Central memory CD8-positive, alpha-beta T cell (primary cell): ENCODE measurements around the gene S100A11.

ENCODE experiments used
- ATAC-seq: fragments of 150-1000 bp; cut with Tn5 transposase; replicated peaks from 2 replicates; pipeline ENCODE4 v1.10.0; 2022; ENCODE audit warnings: mild to moderate bottlenecking, moderate FRiP score, moderate number of reproducible peaks; ENCODE audit not compliant: poor library complexity, severe bottlenecking; ENCODE audit errors: extremely low read depth
- DNase-seq, 2 donors: peaks; one replicate each; pipeline ENCODE4 v3.0.0; 2021; ENCODE audit warnings: low spot score in 2 of 2
- H3K27ac Mint-ChIP-seq: one replicate; pipeline ENCODE4 v1.8.0; 2022; ENCODE audit warnings: low read depth, mild to moderate bottlenecking, moderate library complexity, mixed read lengths
- H3K27me3 Mint-ChIP-seq: one replicate; pipeline ENCODE4 v1.8.0; 2022; ENCODE audit warnings: mixed read lengths
- H3K36me3 Mint-ChIP-seq: one replicate; pipeline ENCODE4 v1.8.0; 2022; ENCODE audit warnings: mild to moderate bottlenecking, moderate library complexity, mixed read lengths; ENCODE audit not compliant: insufficient read depth
- H3K4me1 Mint-ChIP-seq: one replicate; pipeline ENCODE4 v1.8.0; 2022; ENCODE audit warnings: mixed read lengths
- H3K4me3 Mint-ChIP-seq: one replicate; pipeline ENCODE4 v1.8.0; 2022; ENCODE audit warnings: mild to moderate bottlenecking, moderate library complexity, mixed read lengths
- H3K9me3 Mint-ChIP-seq: one replicate; pipeline ENCODE4 v1.8.0; 2022; ENCODE audit warnings: mixed read lengths

The S100A11 gene

DNA sequence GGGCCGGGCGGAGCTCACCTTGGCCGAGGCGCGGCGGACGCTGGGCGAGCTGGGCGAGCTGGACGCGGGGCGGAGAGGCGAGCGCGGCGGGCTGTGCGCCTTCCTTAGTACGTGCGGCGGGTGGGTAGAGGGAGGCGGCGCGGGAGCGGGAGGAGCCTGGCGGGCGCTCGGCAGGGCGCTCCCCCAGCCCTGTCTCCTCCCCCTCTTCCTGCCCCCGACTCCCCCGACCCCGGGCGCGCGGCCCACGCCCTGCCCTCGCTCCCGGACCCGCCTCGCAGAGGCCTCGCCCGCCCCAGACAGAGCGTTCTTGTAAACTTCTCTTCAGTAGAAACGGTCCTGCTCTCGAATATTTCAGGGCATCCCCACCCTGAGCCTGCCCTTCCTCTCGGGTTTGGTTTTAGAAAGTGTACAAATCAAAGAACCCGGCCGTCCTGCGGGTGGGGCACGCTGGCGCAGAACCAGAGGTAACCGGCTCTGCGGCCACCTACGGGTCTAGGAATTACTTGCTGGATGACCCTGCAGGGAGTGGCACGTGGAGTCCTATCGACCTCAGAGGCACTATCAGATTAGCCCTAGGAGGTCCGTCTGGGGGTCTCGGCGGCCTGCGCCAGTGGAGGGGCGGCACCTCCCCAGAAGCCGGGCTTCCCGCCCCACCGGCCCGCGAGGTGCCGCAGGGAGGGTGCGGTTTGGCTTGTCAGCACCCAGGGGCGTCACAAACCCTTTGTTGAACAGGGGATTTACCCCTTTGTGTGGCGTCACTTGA lies 42.9 kb downstream of the S100A11 start, which contains the start of gene S100A10:
Gene S100A10 (minus strand): TSS at position 126 of the 763 bp plus-strand sequence. CDS start 7,629 bp downstream, outside the sequence.
- Mint-ChIP-seq H3K36me3 (peaks cover 22% of the 10 kb centered on the region), H3K4me1 (peaks cover 55% of the 10 kb centered on the region), H3K27ac (peak within 1 kb of the TSS; percentile 97), H3K4me3 (peak within 1 kb of the TSS; percentile 98), H3K27me3 (no peaks in the 10 kb centered on the region), H3K9me3 (no peaks in the 10 kb centered on the region)
- ATAC-seq (peak; percentile 85), DNase-seq (peak; percentile 56 to 78)

DNA sequence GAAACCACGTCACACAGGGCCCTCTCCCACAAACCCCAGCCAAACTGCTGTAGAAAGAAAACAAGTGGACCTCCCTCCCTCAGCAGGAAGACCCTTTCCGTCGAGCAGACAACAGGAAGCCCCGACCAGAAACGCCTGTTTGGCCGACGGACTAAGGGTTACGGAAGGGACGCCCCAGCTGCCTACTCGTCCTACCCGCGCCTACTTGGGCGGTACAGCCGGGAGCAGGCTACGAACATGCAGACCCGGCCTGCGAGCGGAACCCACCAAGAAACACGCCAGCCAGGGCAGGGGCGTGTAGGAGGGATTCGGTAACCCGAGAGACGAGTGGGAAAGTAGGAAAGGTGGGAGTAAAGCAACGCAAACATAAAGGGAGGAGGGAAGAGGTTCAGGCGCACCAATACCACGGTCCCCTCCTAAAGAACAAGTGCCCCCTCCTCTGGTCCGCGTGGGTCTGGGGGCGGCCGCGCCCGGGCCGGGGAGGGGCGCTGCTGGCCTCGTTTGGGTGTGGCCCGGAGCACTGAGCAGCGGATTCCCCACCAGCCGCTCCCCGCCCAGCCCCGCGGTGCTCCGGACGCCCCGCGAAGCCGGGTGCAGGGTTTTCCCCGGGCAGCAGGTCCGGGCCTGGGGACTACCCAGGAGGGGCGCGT lies 43.6 kb downstream of the S100A11 start:
- Mint-ChIP-seq H3K4me3 (peak overlapping the region; percentile 98), H3K9me3 (no peaks in the 10 kb centered on the region), H3K36me3 (peaks cover 22% of the 10 kb centered on the region), H3K27ac (peak overlapping the region; percentile 97), H3K27me3 (no peaks in the 10 kb centered on the region), H3K4me1 (peaks cover 62% of the 10 kb centered on the region)
- peak; percentile 25 to 26 for DNase-seq
- ATAC-seq = peak; percentile 29

DNA sequence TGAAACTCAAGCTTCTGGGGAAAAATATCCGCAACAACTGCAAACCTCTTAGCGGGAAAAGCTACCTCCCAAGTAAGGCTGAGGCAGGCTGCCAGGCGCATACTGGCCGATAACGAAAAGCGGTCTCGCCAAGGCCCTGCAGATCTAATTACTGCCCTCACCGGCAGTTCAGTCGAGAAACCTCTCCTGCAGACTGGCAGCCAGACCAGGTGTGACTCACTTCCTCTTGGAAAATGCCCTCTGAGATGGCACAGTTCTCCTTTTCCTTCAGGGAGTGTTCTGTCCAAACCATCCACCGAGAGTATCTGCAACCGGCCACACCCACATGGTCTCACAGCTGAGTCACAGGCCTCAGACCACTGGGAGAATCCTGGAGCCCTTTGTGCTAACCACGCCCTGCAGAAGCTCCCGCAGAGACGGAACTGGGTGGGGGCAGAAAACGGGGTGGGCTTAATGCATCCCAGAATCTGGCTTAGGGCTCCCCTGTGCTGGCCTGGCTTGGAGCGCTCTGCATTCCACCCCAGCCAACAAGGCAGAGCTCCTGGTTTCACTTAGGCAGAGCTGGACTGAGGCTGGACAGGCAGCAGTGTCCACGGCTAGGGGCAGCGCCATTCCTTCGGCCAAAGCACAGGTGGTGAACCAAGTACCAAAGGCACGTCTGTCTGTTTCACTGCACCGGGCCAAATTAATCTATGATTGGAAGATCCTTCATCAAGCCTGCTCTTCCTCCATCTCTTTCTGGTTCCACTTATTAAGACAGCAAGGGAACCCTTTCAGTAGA lies 44.3 kb downstream of the S100A11 start:
- Mint-ChIP-seq H3K4me3 (peak overlapping the region; percentile 98), H3K9me3 (no peaks in the 10 kb centered on the region), H3K36me3 (peaks cover 25% of the 10 kb centered on the region), H3K27me3 (no peaks in the 10 kb centered on the region), H3K27ac (peak overlapping the region; percentile 97), H3K4me1 (peaks cover 68% of the 10 kb centered on the region)
- ATAC-seq = no peak
- no peak for DNase-seq

DNA sequence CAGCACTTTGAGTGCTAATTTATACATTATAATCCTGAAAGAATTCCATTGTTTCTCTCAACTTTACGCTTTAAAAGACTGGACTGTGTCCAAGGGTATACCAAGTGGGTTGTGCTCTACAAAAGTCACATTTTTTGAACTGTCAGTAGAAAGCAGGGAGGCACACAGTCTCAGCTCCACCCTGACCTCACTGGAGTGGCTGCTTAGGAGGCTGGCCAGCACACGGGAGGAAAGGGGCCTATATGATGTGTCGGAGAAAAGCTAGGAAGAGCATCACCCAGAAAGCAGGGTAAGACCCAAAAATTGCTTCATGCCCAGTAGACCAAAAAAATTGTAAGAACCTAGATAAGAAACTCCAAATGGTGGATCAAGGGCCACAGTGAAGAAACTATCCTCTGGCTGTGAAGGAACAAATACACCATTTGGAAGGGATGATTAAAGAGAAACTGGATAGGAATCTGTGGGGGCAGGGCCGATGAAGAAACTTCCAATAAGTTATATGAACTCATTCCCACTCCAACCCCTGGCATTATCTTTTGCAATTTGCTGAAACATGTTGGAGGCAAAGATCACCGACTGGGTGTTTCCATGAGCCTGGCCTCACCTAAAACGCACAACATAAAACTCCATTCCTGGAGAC lies 45.0 kb downstream of the S100A11 start:
- Mint-ChIP-seq H3K9me3 (no peaks in the 10 kb centered on the region), H3K4me1 (peaks cover 68% of the 10 kb centered on the region), H3K4me3 (peak overlapping the region; percentile 98), H3K27me3 (no peaks in the 10 kb centered on the region), H3K27ac (peak overlapping the region; percentile 83), H3K36me3 (peaks cover 29% of the 10 kb centered on the region)
- no peak for DNase-seq
- no peak for ATAC-seq

DNA sequence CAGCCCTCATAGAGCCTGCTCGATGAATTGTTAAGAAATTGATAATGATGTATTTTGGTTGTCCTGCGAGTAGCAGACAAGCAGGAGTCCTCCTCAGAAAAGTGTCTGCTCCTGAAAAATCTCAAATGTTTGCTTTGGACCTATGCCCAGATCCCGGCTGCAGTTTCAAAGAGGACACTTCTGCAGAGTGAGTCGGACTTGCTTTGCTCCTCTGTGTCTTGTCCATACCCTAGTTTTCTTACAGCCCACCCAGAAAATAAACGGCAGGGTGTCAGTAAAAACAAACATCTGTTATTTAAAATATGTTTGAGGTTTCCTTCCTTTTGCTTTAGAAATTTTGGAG lies 46.0 kb downstream of the S100A11 start:
- H3K9me3 Mint-ChIP-seq = no peaks in the 10 kb centered on the region
- no peak overlapping the region for H3K27ac Mint-ChIP-seq
- peaks cover 32% of the 10 kb centered on the region for H3K36me3 Mint-ChIP-seq
- peaks cover 74% of the 10 kb centered on the region for H3K4me1 Mint-ChIP-seq
- DNase-seq = no peak
- ATAC-seq = no peak
- peak overlapping the region; percentile 98 for H3K4me3 Mint-ChIP-seq
- no peaks in the 10 kb centered on the region for H3K27me3 Mint-ChIP-seq

DNA sequence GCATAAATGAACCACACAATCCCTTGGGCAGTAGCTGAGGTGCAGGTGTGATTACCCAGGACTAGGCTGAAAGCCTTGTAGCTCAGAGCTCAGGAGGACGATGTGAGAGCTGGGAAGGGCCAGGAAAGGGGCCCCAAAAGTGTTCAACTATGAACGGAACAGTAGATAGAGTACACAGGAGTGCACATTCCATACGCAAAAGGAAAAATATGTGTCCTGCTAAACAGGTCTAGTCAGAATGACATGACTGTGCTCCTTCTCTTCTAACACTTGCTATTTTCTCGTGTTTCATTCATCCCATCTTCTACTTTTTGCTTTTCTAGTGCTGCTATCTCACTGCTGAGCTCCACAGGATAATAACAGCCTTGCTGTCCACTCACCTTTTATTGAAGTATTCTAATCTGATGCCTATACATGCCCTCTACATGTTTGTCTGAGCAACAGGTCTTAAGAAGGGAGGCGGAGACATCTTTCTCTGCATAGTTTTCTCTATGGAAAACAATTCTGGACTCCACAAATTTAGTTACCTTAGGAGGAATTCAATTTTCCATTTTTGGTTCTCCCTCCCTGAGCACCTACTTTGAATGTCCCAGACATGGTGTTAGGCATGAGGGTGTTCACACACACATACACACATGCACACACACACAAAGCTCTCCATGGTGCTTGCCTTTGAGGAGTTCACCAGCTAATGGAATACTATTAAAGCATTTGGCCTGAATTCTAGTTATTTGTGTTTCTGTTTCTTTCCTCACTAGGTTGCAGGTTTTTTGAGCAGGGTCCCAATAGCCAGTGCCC lies 46.5 kb downstream of the S100A11 start:
- peak overlapping the region; percentile 73 for H3K27ac Mint-ChIP-seq
- peaks cover 34% of the 10 kb centered on the region for H3K36me3 Mint-ChIP-seq
- DNase-seq (no peak), ATAC-seq (no peak)
- no peaks in the 10 kb centered on the region for H3K9me3 Mint-ChIP-seq
- H3K27me3 Mint-ChIP-seq = no peaks in the 10 kb centered on the region
- peak overlapping the region; percentile 44 for H3K4me3 Mint-ChIP-seq
- H3K4me1 Mint-ChIP-seq = peaks cover 77% of the 10 kb centered on the region

DNA sequence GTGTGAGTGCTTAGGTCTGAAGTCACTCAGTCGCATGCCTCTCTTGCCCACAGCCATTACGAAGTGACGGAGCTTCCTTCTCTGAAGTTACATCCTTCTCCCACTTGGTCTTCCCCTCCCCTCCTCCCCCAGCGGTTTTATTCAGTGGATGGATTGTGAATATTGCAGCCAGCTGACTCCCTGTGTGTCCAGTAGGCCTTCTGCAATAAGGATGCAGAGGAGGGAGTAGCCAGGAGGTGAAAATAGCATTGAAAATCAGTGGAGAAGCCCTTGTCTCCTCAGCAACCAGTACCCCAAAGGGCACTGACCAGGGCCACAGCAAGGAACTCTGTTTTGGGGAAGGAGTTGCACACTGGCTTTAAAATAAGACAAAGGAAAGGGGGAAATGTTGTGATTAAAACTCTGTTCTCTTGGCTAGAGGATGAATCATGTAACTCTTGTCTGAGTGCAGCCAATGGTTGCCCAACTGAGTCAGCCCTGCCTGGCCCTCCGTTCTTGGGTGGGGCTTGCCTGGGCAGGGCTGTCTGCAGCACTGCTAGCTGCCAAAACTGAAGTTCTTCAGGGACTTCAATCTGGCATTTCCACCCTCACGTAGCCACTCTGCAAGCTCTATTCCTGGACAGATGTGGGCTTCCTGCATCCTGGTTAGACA lies 47.5 kb downstream of the S100A11 start:
- Mint-ChIP-seq H3K4me3 (peak overlapping the region; percentile 44), H3K4me1 (peaks cover 81% of the 10 kb centered on the region), H3K27me3 (no peaks in the 10 kb centered on the region), H3K9me3 (no peaks in the 10 kb centered on the region), H3K27ac (peak overlapping the region; percentile 73), H3K36me3 (peaks cover 38% of the 10 kb centered on the region)
- no peak for ATAC-seq
- no peak for DNase-seq

DNA sequence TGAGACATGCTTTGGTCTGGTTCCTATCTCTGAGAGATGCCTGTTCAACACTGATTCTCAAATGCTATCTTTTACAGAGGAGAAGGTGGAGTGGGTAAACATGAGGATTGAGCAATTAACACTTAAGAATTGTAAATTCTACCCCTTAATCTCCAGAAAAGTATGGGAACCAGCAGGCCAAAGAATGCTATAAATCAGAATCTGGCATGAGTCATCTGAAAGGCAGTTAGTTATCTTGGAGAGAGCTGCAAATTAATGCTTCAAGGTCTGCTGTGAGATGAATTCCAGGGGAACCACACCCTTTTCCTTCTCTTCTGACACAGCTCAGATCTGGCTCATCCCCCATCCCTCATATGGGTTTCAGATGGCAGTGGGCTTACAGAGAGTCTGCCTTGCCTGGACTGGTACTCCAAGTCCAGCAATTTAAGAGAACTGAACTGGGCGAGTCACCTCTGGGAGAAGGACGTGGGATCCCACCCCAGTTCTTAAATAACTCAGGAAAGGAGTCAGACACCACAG lies 48.3 kb downstream of the S100A11 start:
- Mint-ChIP-seq H3K9me3 (no peaks in the 10 kb centered on the region), H3K27me3 (no peaks in the 10 kb centered on the region), H3K4me1 (peaks cover 84% of the 10 kb centered on the region), H3K36me3 (peaks cover 41% of the 10 kb centered on the region), H3K4me3 (no peak overlapping the region), H3K27ac (peak overlapping the region; percentile 73)
- ATAC-seq (no peak), DNase-seq (no peak)

DNA sequence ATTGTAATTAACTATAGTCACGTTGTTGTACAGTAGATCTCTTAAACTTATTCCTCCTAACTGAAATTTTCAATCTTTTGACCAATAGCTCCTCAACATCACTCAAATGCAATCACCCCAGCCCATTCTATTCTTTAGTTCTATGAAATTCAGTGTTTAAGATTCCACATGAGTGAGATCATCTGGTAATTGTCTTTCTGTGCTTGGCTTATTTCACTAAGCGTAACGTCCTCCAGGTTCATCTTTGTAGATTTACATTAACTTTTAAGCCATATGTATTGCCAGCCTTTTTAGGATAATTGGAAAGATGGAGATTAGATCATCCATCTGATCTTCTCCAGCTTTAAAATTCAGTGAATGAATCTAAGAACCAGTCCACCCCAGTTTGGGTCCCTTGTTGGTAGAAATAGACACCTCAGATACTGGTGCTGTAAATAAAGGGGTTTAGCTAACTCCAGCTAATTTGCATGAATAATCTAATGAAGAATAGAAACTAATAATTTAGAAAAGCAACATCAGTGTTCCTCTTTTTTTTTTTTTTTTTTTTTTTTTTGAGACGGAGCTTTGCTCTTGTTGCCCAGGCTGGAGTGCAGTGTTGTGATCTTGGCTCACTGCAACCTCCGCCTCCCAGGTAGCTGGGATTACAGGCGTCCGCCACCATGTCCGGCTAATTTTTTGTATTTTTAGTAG lies 50.2 kb downstream of the S100A11 start:
- DNase-seq (no peak), ATAC-seq (no peak)
- Mint-ChIP-seq H3K36me3 (peaks cover 47% of the 10 kb centered on the region), H3K4me3 (no peak overlapping the region), H3K27ac (no peak overlapping the region), H3K9me3 (no peaks in the 10 kb centered on the region), H3K27me3 (no peaks in the 10 kb centered on the region), H3K4me1 (peaks cover 78% of the 10 kb centered on the region)

DNA sequence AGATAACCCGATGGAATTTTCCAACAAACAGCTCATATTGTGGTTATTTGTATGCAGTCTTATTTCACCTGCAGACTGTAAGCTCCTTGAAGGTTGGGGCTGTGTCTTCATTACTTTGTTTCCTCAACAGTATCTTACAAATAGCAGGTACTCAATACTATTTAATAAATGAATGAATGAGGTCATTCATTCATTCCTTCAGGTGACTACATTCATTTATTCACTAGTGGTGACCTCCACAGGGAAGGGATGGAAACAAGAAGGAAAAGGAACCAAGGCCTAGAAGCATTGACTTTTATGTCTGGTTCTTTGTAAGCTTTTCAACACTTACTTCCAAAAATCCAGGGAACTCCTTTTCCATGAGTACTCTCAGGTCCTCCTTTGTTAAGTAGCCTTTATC lies 51.0 kb downstream of the S100A11 start:
- Mint-ChIP-seq H3K36me3 (peaks cover 56% of the 10 kb centered on the region), H3K27ac (no peak overlapping the region), H3K27me3 (no peaks in the 10 kb centered on the region), H3K9me3 (no peaks in the 10 kb centered on the region), H3K4me1 (peaks cover 69% of the 10 kb centered on the region), H3K4me3 (no peak overlapping the region)
- no peak for ATAC-seq
- no peak for DNase-seq

DNA sequence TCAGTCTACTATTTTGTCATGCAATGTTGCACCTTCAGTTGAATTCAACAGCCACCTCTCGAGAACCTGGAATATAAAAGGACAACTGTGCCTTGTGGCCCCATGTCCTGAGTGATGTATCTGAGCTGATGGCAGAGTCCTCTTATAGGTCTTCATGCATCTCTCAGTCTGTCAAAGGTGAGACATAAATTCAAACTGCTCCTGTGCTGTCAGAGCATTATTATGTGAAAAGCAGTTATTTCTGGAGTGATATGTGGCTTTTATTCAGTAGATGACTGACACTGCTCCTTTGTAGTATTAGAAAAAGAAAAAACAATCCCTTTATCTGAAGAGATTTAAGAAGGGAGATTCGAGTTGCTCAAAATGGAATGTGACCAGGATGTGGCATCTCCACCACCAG lies 51.5 kb downstream of the S100A11 start:
- ATAC-seq (no peak), DNase-seq (no peak)
- no peaks in the 10 kb centered on the region for H3K9me3 Mint-ChIP-seq
- peaks cover 58% of the 10 kb centered on the region for H3K36me3 Mint-ChIP-seq
- no peak overlapping the region for H3K27ac Mint-ChIP-seq
- H3K4me1 Mint-ChIP-seq = peaks cover 64% of the 10 kb centered on the region
- no peaks in the 10 kb centered on the region for H3K27me3 Mint-ChIP-seq
- no peak overlapping the region for H3K4me3 Mint-ChIP-seq
